GM19438 (cell line): ENCODE measurements around the gene KCNQ2.

Source experiments
- ATAC-seq: cut with Tn5 transposase; IDR thresholded peaks from one replicate; pipeline ENCODE4 v1.9.1; 2021; ENCODE audit warnings: low read depth; ENCODE audit not compliant: unreplicated experiment

KCNQ2 gene

GRCh38 chr20:63473555-63474449 is 1.3 kb upstream of the KCNQ2 start:
- ATAC-seq: no peak

GRCh38 chr20:63472862-63473390 is 471 bp upstream of the KCNQ2 start:
- no peak for ATAC-seq

GRCh38 chr20:63471717-63471980 is 806 bp downstream of the KCNQ2 start:
- ATAC-seq: no peak

- no peak for ATAC-seq
Measured at GRCh38 chr20:63471002-63471716, 1.3 kb downstream of the KCNQ2 start.

- no peak for ATAC-seq
Measured at GRCh38 chr20:63470410-63470809, 2.0 kb downstream of the KCNQ2 start.

GRCh38 chr20:63469713-63470101 is 2.7 kb downstream of the KCNQ2 start:
- ATAC-seq: no peak

- ATAC-seq: no peak
Measured at GRCh38 chr20:63469019-63469712, 3.3 kb downstream of the KCNQ2 start.

GRCh38 chr20:63468421-63468820 is 4.0 kb downstream of the KCNQ2 start:
- ATAC-seq: no peak

GRCh38 chr20:63467294-63468083 is 5.0 kb downstream of the KCNQ2 start:
- ATAC-seq: no peak

- ATAC-seq: no peak
Measured at GRCh38 chr20:63466861-63467260, 5.6 kb downstream of the KCNQ2 start.

GRCh38 chr20:63466250-63466825 is 6.1 kb downstream of the KCNQ2 start:
- ATAC-seq: no peak

GRCh38 chr20:63465380-63466249 is 6.8 kb downstream of the KCNQ2 start:
- no peak for ATAC-seq

GRCh38 chr20:63464289-63464635 is 8.2 kb downstream of the KCNQ2 start:
- no peak for ATAC-seq

GRCh38 chr20:63463400-63464288 is 8.8 kb downstream of the KCNQ2 start:
- no peak for ATAC-seq

- ATAC-seq: no peak
Measured at GRCh38 chr20:63462244-63462643, 10.2 kb downstream of the KCNQ2 start.

GRCh38 chr20:63461104-63461763 is 11.2 kb downstream of the KCNQ2 start:
- ATAC-seq: no peak

GRCh38 chr20:63459070-63459380 is 13.4 kb downstream of the KCNQ2 start:
- no peak for ATAC-seq
